DMS 273 treated with DMSO at 0.1 percent for 48 hours (cell line): Measurements from ENCODE around the gene TCF7L1.

ENCODE experiments used
- DNase-seq: peaks from one replicate; lab custom pipeline; 2025; lab: John Stamatoyannopoulos, UW

The TCF7L1 gene

GRCh38 chr2:85255456-85255812, 122.2 kb downstream of the TCF7L1 start:
- no peak for DNase-seq

- no peak for DNase-seq
Measured at GRCh38 chr2:85255813-85256594, 122.8 kb downstream of the TCF7L1 start.

GRCh38 chr2:85257359-85257969, 124.3 kb downstream of the TCF7L1 start:
- DNase-seq: no peak

GRCh38 chr2:85257970-85258605, 124.9 kb downstream of the TCF7L1 start:
- no peak for DNase-seq

GRCh38 chr2:85259101-85259590, 126.0 kb downstream of the TCF7L1 start:
- no peak for DNase-seq

- no peak for DNase-seq
Measured at GRCh38 chr2:85259879-85260278, 126.7 kb downstream of the TCF7L1 start.

- DNase-seq: no peak
Measured at GRCh38 chr2:85263591-85263990, 130.4 kb downstream of the TCF7L1 start.

- DNase-seq: no peak
Measured at GRCh38 chr2:85264471-85264870, 131.3 kb downstream of the TCF7L1 start.

- no peak for DNase-seq
Measured at GRCh38 chr2:85265304-85265703, 132.1 kb downstream of the TCF7L1 start.

- no peak for DNase-seq
Measured at GRCh38 chr2:85266146-85267041, 133.2 kb downstream of the TCF7L1 start.

GRCh38 chr2:85269959-85270358, 136.8 kb downstream of the TCF7L1 start:
- no peak for DNase-seq

GRCh38 chr2:85272357-85272756, 139.2 kb downstream of the TCF7L1 start:
- DNase-seq: no peak

- no peak for DNase-seq
Measured at GRCh38 chr2:85273738-85274731, 140.8 kb downstream of the TCF7L1 start.

- no peak for DNase-seq
Measured at GRCh38 chr2:85275984-85276540, 142.9 kb downstream of the TCF7L1 start.

- no peak for DNase-seq
Measured at GRCh38 chr2:85276571-85277118, 143.5 kb downstream of the TCF7L1 start.

GRCh38 chr2:85277416-85278158, 144.4 kb downstream of the TCF7L1 start:
- DNase-seq: no peak

- DNase-seq: no peak
Measured at GRCh38 chr2:85278361-85278760, 145.2 kb downstream of the TCF7L1 start.

- no peak for DNase-seq
Measured at GRCh38 chr2:85281553-85281952, 148.4 kb downstream of the TCF7L1 start.

GRCh38 chr2:85282914-85283313, 149.7 kb downstream of the TCF7L1 start:
- DNase-seq: no peak
